Activated CD8-positive, alpha-beta memory T cell treated with anti-CD3 and anti-CD28 coated beads for 24 hours (primary cell): ENCODE results near the gene CIZ1.

ENCODE experiments used
- DNase-seq: peaks from one replicate; pipeline ENCODE4 v3.0.0-alpha.2; 2020

CIZ1 gene

DNA sequence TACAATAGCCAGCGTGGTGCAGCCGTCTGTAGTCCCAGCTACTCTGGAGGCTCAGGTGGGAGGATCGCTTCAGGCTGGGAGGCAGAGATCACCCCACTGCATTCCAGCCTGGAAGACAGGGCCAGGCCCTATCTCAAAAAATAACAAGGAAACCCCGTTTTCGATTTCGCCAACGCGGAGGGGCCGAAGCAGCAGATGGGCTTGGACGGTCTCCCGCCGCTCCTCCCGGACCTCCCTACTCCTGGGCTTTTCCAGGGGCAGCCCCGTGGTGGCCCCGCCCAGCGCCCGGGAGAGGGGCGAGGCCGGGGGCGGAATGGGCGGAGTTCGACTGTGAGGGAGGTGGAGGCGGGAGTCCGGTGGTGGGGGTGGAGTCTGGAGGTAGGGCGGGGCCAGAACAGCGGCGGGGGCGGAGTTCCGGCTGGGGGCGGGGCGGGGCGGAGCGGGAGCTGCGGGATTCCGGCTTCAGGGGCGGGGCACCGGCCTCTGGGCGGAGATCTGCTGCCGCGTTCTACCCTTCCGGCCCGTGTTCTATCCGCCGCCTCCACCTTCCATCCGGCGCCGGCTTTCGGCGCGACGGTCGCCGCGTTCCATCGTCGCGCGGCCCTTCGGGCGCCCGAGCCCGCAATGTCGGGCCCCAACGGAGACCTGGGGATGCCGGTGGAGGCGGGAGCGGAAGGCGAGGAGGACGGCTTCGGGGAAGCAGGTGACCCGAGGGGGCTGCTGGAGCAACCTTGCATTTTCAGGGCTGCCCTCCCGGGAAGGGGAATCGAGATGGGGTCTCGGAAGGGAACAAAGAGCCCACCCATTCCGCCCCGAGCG is 31.4 kb downstream of the CIZ1 start, which contains the start of gene BBLN:
BBLN (plus strand) TSS at position 482 of the 819 bp plus-strand sequence; CDS start at position 625, 143 bp downstream.
- DNase-seq = peak; percentile 97

DNA sequence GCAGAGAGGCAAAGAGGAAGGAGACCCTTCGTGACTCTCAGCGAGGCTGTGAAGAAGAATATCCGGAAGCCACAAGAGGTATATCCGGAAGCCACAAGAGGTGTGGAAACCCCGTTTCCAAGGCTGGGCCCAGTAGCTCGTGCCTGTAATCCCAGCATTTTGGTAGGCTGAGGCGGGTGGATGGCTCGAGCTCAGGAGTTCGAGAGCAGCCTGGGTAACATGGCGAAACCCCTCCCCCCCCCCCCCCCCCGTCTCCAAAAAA is 31.9 kb downstream of the CIZ1 start:
- DNase-seq = peak; percentile 77

DNA sequence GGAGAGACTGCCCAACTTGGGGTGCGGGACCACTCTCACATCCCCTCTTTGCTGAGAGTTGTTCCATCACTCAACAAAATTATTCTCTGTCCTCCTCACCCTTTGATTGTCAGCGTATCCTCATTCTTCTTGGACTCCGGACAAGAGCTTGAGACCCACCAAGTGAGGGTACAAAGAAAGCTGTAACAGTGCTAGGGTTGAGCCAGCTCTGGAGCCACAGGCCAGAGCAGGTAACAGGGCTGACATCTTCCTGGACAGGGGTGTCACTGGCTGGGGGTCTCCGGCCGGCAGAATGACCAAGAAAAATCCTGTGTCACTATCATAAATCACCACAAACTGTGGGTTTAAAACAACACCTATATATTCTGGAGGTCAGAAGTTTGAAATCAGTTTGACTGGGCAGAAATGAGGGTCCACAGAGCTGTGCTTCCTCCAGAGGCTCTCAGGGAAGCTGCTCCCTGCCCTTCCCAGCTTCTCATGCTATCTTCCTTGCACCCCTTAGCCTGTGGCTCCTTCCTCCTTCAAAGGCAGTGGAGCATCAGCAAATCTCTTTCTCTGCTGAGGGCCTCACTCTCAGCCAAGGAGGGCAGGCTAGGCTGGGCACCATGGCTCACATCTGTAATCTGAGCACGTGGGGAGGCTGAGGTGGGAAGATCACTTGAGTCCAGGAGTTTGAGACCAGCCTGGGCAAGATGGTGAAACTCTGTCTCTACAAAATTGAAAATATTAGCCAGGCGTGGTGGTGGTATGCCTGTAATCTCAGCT is 35.5 kb downstream of the CIZ1 start:
- DNase-seq = no peak

DNA sequence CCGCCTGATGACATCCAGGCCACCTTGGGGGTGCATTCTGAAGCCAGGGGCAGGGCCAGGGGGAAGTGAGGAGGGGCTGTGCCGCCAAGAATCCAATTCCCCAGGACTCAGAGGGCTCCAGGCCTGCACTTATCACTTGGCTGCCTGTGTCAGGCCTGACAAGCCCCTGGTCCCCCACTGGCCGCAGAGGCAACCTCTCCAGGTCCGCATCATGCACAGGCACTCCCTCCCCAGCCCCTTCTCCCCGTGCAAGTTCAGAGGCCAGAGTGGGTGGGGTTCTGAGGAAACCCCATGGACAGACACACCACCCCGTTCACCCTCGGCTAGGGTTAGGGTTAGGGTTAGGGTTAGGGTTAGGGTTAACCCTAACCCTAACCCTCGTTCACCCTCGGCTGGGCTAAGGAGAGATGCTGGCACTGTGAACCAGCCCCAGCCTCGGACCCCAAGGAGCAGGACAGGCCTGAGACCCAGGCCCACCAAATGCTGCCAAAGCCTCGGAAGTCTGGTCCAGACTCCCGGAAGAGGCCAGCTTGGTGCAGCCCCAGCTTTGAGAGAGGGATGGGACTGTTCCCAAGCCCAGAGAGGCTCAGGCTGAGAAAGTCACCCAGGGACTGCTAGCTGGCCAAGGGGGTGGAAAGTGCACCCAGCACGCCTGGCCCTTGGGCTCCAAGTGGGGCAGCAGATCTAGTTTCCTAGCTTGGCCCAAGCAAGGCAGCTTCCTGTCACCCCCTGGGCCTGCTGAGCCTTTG is 37.3 kb downstream of the CIZ1 start:
- no peak for DNase-seq

DNA sequence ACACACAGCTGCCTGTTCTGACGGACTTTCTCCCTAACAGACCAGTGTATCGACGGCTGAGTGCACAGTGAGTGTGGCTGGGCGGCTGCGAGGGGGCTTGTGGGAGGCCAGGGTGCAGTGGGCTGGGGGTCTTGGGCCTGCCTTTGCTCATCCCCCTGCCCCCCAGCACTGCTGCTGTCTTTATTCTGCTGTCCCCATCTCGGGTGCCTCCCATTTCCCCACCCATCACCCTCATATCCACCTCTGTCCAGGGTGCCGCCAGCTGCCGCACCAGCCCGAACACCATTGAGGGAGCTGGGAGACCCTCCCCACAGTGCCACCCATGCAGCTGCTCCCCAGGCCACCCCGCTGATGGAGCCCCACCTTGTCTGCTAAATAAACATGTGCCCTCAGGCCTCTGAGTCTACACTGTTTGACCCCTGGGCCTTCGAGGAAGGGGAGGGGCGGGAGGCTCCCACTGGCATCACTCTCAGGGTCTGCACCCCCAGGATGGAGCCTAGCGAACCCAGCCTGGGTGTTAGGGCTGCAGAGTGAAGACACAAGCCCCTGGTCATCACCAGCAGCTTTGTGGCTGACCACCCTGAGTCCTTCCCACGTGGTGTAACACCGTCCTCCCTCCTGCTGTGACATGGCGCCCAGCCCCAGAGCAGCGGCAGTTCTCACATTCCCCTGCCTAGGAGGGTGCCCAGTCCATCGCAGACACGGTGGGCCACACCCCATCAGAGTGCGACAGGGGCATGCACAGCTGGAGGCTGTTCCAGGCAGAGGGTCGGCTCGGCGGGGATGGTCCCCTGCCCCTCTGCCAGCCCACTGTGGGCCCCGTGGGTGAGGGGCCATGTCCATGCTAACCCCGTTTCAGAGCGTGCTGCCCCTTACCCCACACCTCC is 38.1 kb downstream of the CIZ1 start:
- DNase-seq = no peak

DNA sequence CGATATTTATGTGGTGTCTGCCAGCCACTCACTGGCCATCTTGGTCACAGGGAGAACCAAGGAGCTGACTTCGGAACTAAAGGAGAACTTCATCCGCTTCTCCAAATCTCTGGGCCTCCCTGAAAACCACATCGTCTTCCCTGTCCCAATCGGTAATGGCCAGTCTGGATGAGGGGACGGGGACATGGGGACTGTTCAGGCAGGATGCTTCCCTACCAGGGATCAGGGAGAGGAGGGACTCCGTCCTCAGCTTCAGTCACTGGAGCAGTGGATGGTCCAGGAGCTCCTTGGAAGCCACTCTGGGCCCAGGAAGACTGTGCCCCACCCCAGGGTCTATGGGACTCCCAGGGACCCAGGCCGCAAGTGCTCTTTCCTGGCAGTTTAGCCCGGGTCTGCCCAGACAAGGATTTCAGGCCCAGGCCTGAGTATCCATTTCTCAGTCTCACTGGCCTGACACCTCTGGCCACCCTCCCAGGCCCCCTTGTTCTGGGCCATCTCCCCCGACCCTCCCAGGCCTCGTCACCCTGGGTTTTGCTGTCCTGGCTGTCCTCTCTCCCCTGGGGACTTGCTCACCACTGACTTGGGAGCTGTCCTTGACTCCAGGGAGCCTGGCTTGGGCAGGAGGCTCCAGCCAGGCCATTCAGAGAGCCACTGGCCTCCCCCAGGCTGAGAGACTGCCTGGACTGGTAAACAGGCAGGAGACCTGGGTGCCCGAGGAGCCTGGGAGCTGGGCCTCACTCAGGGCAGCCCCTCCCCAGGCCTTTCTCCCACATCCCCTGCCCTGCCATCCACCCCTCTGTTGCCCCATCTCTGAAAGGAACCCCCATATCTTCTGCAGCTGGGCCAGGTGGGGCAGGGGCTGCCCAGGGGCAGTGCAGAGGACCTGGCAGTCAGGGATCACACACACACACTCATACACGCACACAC is 39.0 kb downstream of the CIZ1 start:
- no peak for DNase-seq

DNA sequence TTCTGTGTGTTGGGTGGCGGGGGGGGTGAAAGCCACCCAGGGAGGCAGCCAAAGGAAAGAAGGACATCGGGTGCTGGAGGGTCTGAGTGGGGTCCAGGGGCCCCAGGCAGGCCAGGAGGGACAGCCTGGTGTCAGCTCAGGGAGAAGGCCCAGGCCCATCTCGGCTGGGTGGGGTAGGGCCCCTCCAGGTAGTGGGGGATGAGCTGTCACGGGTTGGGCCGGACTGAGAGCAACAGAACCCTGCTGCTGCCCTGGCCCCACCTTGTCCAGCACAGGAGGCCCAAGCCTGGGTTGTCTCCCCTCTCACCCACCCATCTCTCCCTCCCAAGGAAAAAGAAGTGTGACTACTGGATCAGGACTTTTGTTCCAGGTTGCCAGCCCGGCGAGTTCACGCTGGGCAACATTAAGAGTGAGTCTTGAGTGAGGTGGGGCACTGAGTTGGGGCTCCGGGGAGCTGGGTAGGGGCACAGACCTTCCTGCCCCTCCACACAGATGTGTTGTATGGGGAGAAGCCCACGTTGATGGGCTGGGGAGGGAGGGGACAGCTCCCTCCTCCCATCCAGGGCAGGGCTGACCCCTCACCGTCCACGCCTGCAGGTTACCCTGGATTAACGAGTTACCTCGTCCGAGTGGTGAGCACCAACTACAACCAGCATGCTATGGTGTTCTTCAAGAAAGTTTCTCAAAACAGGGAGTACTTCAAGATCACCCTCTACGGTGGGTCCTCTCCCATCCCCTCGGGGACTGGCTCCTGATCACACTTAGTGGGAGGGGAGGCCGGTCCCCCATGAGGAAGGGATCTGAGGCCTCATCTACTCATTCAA is 39.9 kb downstream of the CIZ1 start:
- DNase-seq = no peak

DNA sequence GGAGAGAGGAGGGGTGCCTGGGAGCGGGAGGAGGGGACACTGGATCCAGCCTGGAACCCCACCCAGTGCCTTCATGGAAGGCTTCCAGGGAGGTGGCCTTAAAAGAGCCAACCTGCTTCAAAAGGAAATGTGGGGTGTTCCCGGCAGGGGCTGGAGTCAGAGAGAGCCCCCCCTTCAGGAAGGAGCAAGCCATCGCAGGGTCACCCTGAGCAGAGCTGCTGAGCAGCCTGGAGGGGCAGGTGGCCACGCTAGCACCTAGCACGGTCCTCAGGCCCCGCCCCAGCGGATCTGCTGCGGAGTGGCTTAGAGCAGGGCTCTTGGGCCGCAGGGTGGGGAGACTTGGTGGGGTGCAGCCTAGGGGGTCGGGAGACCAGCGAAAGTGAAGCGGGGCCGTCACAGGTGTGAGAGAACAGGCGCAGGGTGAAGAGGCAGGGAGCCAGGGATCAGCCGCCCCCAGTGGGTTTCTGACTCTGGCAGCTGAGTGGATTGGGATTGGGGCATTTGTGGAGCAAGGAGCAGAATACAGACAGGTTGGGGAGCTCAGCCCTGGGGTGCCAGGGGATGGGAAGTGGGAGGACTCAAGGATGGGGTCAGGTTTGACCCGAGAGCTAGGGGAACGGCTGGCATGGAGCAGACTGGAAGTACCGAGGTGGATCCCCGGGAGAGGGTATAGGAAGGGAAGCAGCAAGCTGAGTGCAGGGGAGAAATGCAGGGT is 40.6 kb downstream of the CIZ1 start:
- no peak for DNase-seq

DNA sequence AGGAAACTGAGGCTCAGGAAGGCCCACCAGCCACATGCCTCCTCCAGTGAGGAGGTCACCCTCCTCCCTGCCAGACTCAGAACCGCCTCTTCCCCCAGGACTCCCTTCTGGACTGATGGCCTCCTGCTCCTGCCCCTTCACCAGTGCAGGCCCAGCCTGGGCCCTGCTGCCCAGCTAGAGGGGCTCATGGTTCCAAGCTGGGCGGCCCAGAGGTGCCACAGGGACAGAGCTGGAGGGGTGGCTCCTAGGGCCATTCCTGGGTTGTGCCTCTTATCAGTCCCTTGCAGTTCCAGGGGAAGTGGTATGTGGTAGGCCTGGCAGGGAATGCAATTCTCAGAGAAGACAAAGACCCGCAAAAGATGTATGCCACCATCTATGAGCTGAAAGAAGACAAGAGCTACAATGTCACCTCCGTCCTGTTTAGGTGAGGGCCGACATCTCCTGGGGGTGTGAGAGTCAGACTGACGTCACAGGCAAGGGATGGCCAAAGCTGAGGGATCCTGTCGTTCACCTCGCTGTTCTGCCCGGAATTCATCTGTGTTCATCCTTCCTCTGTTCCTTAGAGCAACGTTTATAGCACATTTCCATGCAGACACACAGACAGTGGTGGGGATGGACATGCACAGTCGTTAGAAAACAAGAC is 41.3 kb downstream of the CIZ1 start:
- no peak for DNase-seq

DNA sequence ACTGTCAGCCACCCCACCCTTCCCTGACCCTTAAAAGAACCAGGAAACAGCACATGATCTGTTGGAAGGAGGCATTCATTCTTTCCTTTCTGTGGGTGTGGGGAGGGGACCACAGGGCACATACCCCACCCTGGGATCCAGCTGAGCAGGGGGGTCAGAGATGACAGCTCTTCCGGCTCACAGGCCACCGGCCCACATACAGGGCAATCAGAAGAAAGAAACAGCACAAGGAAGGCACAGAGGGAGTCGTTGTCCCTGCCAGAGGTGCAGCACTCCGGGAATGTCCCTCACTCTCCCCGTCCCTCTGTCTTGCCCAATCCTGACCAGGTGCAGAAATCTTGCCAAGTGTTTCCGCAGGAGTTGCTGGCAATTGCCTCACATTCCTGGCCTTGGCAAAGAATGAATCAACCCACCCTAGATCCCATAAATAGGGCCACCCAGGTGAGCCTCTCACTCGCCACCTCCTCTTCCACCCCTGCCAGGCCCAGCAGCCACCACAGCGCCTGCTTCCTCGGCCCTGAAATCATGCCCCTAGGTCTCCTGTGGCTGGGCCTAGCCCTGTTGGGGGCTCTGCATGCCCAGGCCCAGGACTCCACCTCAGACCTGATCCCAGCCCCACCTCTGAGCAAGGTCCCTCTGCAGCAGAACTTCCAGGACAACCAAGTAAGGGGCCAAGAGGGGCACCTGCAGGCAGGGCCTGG is 42.2 kb downstream of the CIZ1 start, which contains the start of gene LCN2:
LCN2 (plus strand) TSS at position 453 of the 701 bp plus-strand sequence; CDS start at position 526, 73 bp downstream.
- DNase-seq = no peak

DNA sequence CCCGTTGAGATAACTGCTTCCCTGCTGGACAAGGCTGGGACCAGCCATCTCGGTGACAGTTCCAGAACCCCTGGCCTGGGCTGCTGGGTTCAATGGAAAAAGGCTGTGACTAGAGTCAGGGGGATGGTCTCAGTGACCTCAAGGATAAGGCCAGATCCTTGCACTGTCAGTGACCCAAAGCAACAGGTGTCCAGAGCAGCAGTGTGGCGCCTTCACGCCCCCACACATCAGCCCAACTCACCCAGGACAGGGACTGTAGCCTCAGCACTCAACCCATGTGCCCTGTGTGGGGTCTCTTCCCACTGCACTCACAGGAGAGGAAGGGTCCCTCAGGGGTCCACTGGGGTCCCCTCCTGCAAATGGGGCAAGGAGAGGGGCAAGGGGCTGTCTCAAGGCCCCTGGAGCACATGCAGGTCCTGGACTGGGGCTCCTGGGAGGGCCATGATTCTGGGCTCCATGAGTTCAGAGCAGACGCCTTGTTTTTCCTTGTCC is 42.8 kb downstream of the CIZ1 start:
- no peak for DNase-seq

DNA sequence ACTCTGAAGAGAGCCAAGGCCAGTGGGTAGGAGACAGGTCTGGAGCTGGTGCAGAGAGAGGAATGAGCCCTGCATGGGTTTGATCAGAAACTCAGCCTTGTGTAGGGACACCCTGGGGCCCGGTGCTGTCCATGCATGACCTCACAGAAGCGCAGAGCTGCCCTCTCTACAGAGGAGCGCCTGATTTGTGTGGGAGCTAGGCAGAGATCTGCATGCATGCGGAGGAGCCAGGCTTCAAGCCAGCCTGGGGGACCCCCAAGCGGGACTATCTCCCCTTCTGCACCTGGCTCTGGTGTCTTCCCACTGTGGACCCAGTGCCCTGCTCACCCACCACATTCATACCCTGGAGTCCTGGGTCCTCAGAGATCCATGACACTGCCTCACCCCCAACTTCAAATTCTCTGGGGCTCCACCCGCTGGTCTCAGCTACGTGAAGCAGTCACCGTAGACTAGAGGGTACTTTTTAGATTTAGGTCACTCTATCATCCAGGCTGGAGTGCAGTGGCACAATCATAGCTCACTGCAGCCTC is 44.7 kb downstream of the CIZ1 start:
- no peak for DNase-seq

DNA sequence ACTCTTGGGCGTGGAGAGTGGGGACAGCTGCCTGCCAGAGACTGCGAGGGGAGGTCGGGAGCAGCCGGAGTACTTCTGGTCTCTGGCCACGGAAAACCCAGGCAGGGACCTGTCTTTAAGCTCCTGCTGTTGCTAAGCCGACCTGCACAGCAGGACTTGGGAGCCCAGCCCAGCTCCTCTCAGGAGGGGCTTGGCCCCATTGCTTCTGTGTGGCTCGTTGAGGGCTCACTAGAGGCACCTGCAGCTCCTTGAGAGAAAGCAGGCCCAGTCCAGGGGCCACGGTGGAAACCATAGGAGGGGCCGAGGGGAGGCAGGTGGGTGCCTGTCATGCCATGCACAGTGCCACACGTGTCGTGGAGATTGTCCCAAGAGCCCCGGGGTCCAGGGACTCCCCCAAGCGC is 45.4 kb downstream of the CIZ1 start:
- no peak for DNase-seq

DNA sequence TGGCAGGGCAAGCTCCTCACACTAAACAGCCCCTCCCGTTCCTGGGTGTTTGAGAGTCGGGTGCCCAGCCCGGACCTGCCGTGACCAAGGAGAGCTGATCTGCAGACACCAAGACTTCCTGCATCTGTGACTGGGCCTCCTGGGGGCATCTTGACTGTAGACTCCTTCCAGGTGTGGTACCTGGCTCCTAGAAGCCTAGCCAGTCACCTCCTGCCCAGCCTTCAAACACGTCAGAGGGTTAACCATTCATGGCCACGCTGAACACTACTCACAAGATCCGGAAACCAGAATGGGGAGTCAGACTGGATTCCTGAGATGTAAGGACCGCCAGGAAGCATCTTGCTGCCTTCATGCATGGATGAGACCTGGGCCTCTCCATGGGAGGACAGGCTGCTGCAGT is 45.8 kb downstream of the CIZ1 start:
- DNase-seq = no peak

DNA sequence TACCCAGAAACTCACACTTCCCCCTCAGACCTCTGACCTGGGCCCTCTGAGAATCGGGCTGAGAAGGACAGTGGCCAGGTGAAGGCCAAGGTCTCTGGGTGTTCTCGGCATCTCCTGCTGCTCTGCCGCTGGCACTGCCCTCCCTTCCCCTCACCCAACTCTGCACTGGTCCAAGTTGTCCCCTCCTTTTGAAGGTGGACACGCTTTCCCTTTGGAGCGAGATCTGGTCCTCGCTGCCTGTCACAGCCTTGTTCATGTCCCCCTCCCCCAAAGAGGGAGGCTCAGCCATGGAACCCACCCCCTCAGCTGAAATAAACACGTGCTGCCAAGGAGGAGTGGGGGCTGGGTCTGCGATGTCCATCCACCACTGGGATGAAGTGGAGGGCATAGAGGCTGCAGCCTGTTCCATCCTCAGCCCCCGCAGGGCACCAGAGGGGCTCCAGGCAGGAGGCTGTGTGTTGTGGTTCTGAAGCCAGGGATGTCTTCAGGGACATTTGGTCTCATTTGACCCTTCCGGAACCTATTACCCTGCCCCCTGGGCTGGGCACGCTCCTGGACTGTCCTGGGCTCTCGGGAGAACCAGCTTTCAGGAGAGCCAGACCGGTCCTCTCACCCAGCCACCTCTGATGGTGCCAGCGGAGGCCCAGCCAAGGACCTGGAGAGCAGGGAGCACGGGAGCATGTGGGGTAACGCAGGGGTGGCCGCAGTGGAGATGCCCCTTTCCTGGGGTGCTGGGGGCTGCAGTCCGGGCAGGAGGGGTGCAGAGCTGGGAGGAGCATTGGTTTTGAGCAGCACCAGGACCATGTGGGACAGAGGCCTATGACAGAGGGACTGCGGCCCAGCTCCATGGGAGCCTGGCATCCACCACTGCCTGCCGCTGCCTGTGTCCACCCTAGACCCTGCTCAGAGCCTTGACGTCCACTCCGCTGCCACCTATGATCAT is 46.9 kb downstream of the CIZ1 start:
- no peak for DNase-seq

DNA sequence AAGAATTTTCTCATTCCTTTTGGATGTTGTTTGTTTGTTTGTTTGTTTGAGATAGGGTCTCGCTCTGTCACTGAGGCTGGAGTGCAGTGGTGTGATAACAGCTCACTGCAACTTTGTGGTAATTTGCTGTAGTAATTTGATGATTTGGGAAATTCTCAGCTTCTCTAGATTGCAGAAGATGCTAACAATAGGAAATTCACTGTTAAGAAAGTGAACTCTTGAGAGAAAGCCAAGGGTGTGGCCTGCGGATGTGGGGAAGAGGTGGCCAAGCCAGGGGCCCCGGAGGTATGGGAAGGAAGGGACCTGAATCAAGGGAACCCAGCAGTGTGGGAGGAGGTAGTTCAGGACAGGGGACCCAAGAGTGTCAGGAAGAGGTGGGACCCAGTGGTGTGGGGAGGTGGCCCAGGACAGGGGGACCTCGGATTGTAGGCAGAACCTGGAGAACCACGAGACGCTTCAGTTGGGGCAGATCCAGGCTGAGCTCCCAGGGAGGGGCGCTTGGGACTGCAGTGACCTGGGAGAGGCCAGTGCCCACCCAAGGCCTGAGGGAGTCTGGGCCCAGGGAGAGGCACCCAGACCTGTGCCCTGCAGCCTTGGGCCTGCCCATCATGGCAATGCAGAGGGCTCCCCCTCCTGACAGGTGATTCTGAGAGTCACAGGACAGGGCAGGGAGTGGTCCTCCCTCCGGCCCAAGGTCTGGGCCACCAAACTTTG is 47.7 kb downstream of the CIZ1 start:
- DNase-seq = no peak
